ENCODE data around the gene GABRE.
"Not testable (repeated sequence)": the region's sequence is repeated elsewhere in the genome, so short reads cannot be mapped to it uniquely, and the experiment has no call there.

The GABRE gene

DNA sequence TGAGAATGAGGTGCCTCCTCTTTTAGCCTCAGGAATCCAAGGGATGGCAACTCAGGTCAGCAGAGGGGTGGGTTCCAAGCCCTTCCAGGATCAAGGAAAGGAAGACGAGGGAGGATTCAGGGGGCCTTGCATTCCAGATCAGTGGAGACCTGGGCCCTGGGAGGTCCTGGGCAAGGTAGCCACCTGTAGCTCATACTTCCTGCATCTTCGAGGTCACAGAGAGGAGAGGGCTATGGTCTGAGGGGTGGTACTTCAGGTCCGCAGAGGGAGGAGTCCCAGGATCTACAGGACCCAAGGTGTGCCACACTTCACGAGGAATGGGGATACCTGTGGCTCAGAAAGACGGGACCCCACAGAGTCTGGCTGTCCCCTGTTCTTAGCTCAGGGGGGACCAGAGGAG, 52.6 kb downstream of the GABRE start:
- ChIA-PET CTCF (no interaction called here), POLR2A (ENCODE audit: low non-redundant PET) (no interaction called here)
- TF ChIP-seq, protein P1, sequence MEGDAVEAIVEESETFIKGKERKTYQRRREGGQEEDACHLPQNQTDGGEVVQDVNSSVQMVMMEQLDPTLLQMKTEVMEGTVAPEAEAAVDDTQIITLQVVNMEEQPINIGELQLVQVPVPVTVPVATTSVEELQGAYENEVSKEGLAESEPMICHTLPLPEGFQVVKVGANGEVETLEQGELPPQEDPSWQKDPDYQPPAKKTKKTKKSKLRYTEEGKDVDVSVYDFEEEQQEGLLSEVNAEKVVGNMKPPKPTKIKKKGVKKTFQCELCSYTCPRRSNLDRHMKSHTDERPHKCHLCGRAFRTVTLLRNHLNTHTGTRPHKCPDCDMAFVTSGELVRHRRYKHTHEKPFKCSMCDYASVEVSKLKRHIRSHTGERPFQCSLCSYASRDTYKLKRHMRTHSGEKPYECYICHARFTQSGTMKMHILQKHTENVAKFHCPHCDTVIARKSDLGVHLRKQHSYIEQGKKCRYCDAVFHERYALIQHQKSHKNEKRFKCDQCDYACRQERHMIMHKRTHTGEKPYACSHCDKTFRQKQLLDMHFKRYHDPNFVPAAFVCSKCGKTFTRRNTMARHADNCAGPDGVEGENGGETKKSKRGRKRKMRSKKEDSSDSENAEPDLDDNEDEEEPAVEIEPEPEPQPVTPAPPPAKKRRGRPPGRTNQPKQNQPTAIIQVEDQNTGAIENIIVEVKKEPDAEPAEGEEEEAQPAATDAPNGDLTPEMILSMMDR (conservative IDR thresholded peaks at IDR 0.05; ENCODE audit: low read depth), result no peak
- no peak for DNase-seq (ENCODE audit: low spot score)
- no peak overlapping the region for H3K27ac ChIP-seq

DNA sequence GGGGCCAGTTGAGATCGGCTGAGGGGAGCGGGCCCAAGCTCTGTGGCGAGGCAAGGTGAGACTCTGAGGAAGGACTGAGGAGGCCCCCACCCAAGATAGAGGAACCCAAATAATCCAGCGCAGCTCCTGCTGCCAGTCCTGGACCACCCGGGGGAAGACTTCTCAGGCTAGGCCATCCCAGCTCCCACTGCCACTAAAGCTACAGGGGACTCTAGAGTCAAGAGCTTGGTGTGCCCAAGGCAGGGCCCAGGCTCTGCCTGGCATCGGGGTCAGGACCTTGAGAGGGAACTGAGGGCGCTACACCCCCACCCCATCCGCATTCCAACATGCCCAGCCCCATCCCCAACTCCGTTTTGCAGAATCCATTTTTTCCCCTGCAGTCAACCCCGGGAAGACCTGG, 53.2 kb downstream of the GABRE start:
- CTCF ChIA-PET, result no interaction called here
- POLR2A ChIA-PET (ENCODE audit: low non-redundant PET), result no interaction called here
- H3K27ac ChIP-seq, result no peak overlapping the region
- no peak for DNase-seq (ENCODE audit: low spot score)
- TF ChIP-seq, protein P1 (conservative IDR thresholded peaks at IDR 0.05; ENCODE audit: low read depth), result no peak

DNA sequence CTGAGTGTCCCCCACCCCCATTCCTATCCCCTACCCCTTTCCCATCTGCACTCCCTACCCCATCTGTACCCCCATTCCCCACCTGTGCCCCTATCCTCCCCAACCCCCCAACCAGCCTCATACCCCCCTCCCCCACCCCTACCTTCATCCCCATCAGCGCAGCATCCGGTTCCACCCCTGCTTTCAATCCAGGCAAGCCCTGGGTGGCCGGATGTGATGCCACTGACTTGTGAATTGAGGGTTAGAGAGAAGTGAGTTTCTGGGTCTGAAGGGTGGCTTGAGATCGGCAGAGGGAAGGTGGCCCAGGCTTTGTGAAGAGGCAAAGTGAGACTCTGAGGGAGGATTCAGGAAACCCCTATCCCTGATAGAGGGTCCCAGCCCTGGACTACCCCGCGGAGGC, 53.9 kb downstream of the GABRE start:
- DNase-seq (ENCODE audit: low spot score), result no peak
- TF ChIP-seq, protein P1 (conservative IDR thresholded peaks at IDR 0.05; ENCODE audit: low read depth), result no peak
- CTCF ChIA-PET, result no interaction called here
- POLR2A ChIA-PET (ENCODE audit: low non-redundant PET), result no interaction called here
- H3K27ac ChIP-seq, result no peak overlapping the region

DNA sequence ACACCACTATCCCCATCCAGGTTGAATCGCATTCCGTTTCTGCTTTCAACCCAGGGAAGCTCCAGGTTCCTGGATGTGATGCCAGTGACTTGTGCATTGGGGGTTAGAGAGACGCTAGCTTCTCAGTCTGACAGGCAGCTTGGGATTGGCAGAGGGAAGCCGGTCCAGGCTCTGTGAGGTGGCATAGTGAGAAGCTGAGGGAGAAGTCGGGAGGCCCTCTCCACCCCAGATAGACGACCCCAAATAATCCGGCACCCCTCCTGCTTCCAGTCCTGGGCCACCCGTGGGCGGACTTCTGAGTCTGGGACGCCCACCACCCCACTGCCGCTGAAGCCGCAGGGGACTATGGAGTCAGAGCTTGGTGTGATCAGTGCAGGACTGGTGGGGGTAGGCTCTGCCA, 54.4 kb downstream of the GABRE start:
- CTCF ChIA-PET, result interaction anchor here (0.6 kb wide), 1 partner anchor 511 kb away, joined by 3 read pairs; no protein-coding TSS in a partner anchor
- DNase-seq (ENCODE audit: low spot score), result no peak
- POLR2A ChIA-PET (ENCODE audit: low non-redundant PET), result no interaction called here
- no peak overlapping the region for H3K27ac ChIP-seq
- TF ChIP-seq, protein P1 (conservative IDR thresholded peaks at IDR 0.05; ENCODE audit: low read depth), result no peak

DNA sequence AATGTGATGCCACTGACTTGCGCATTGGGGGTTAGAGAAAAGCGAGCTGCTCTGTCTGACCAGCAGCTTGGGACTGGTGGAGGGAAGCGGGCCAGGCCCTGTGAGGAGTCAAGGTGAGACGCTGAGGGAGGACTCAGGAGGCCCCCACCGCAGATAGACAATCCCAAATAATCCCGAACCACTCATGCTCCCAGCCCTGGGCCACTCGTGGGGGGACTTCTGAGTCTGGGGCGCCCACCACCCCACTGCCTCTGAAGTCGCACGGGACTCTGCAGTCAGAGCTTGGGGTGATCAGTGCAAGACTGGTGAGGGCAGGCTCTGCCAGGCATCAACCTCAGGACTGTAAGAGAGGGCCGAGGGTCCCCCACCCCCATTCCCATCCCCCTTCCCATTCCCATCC, 54.9 kb downstream of the GABRE start:
- H3K27ac ChIP-seq, result no peak overlapping the region
- POLR2A ChIA-PET (ENCODE audit: low non-redundant PET), result no interaction called here
- TF ChIP-seq, protein P1 (conservative IDR thresholded peaks at IDR 0.05; ENCODE audit: low read depth), result no peak
- CTCF ChIA-PET, result interaction anchor here (0.6 kb wide), 1 partner anchor 511 kb away, joined by 3 read pairs; no protein-coding TSS in a partner anchor
- no peak for DNase-seq (ENCODE audit: low spot score)

DNA sequence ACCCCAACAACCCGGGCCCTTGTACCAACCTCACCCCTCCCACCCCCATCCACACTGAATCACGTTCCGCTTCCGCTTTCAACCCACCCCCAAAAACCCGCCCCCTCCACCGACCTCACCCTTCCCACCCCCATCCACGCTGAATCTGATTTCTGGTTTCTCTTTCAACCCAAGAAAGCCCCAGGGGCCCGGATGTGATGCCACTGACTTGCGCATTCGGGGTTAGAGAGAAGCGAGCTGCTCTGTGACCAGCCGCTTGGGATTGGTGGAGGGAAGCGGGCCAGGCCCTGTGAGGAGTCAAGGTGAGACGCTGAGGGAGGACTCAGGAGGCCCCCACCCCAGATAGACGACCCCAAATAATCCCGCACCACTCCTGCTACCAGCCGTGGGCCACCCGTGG, 55.7 kb downstream of the GABRE start:
- POLR2A ChIA-PET (ENCODE audit: low non-redundant PET); H3K27ac ChIP-seq; DNase-seq (ENCODE audit: low spot score); CTCF ChIA-PET: not testable (repeated sequence)

DNA sequence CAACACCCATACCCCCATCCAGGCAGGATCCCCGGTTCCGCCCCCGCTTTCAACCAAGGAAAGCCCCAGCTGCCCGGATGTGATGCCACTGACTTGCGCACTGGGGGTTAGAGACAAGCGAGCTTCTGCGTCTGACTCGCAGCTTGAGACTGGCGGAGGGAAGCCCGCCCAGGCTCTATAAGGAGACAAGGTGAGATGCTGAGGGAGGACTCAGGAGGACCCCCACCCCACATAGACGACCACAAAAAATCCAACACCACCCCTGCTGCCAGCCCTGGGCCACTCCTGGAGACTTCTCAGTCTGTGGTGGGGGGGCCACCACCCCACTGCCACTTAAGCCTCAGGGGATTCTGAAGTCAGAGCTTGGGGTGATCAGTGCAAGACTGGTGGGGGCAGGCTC, 61.7 kb downstream of the GABRE start, which contains the start of gene MAGEA4:
TSS of gene MAGEA4 (plus strand) at position 110 of the 400 bp plus-strand sequence. CDS start 10,776 bp downstream, outside the sequence.
- TF ChIP-seq, protein P1 (conservative IDR thresholded peaks at IDR 0.05; ENCODE audit: low read depth), result no peak
- ChIA-PET POLR2A (ENCODE audit: low non-redundant PET) (no interaction called here), CTCF (no interaction called here)
- H3K27ac ChIP-seq, result no peak within 1 kb of the TSS
- DNase-seq (ENCODE audit: low spot score), result no peak

Data from RWPE1 (cell line).